ENCODE measurements around the gene ZDHHC20. TPM values are rescaled to one million over a fixed set of nuclear protein-coding genes. Genes with fewer than 3 reads are reported as not detected.
A peak's percentile ranks its signal among the peaks of the same experiment; 100 is the strongest.

ZDHHC20 gene, protein sequence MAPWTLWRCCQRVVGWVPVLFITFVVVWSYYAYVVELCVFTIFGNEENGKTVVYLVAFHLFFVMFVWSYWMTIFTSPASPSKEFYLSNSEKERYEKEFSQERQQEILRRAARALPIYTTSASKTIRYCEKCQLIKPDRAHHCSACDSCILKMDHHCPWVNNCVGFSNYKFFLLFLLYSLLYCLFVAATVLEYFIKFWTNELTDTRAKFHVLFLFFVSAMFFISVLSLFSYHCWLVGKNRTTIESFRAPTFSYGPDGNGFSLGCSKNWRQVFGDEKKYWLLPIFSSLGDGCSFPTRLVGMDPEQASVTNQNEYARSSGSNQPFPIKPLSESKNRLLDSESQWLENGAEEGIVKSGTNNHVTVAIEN
- total RNA-seq (10 to 100 TPM; 31.1 to 54.2 (median 33.3) TPM), polyA plus RNA-seq (10 to 100 TPM; 16.3 to 25.9 TPM)
- long read RNA-seq, donor 1, full-length matches to known transcripts: 2 of 6 reads
- long read RNA-seq, donor 1, partial matches to known transcripts: 0 of 6 reads
- long read RNA-seq, donor 1, other reads (novel, unspliced or antisense): 4 of 6 reads
- long read RNA-seq, donor 2, full-length matches to known transcripts: 1 of 1 reads
- long read RNA-seq, donor 2, partial matches to known transcripts: 0 of 1 reads
- long read RNA-seq, donor 2, other reads (novel, unspliced or antisense): 0 of 1 reads
- long read RNA-seq, donor 3, full-length matches to known transcripts: 4 of 13 reads
- long read RNA-seq, donor 3, partial matches to known transcripts: 0 of 13 reads
- long read RNA-seq, donor 3, other reads (novel, unspliced or antisense): 9 of 13 reads

DNA sequence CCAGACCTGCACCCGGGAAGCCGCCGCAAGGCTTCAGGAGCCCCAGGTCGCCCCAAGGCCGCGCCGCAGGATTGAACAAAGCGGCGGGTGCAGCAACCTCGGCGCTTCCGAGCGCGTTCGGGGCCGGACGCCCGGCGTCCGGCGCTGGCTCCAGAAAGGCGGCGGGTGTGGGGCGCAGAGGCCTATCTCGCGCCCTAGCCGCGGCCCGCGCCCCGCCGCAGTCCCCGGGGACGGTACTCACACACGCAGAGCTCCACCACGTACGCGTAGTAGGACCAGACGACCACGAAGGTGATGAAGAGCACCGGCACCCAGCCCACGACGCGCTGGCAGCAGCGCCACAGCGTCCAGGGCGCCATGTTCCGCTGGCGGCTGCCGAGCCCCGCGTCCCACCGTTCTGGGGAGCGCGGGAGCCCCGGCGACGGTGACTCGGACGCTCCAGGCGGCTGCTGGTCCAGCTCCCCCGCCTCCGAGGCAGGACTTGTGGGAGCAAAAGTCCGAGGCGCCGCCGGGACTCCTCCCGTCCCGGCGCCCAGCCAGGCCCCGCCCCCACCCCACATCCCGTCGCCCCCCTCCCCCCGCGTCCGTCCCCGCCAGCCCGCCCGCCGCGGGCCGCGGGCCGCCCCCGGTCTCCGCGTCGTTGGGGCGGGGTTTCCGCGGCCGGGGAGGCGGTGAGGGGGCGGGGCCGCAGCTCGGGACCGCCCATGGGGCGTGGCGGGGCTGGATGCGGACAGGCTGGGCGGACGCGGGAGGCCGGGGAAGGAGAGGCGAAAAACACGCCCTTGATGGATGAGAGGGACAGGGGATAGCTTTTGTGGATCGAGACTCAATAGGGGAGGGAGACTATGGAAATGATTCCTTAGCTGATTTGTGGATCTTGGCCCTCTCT lies at the start of gene ZDHHC20:
ZDHHC20 (minus strand) TSS at position 491 of the 889 bp plus-strand sequence; CDS start at position 359, 132 bp downstream.
- Histone ChIP-seq H3K4me3 (peak within 1 kb of the TSS; percentile 98), H3K36me3 (no peaks in the 10 kb centered on the region), H3K9me3 (no peaks in the 10 kb centered on the region), H3K27me3 (no peaks in the 10 kb centered on the region), H3K4me1 (ENCODE audit: insufficient read depth) (no peaks in the 10 kb centered on the region), H3K27ac (peak within 1 kb of the TSS; percentile 67 to 84)
- WGBS, 3 donors: 0 to 1% (median 0%) methylated on average over 86 to 106 of the region's 107 CpGs
- intact Hi-C loops (cut with DNase I): no loop called here
- DNase-seq: peak; percentile 83 to 98 (median 94)
- TF ChIP-seq POLR2A (IDR thresholded peaks at IDR 0.05) (peak; percentile 47), EP300 (IDR thresholded peaks at IDR 0.05) (no peak), CTCF (IDR thresholded peaks at IDR 0.05) (no peak)

- intact Hi-C loops (cut with DNase I): no loop called here
- 95 to 96% (median 95%) methylated on average over 3 of the region's 3 CpGs for WGBS, 3 donors
- Histone ChIP-seq H3K36me3 (no peaks in the 10 kb centered on the region), H3K4me3 (no peak overlapping the region), H3K27me3 (no peaks in the 10 kb centered on the region), H3K4me1 (ENCODE audit: insufficient read depth) (no peaks in the 10 kb centered on the region), H3K27ac (no peak overlapping the region), H3K9me3 (no peaks in the 10 kb centered on the region)
- TF ChIP-seq EP300 (IDR thresholded peaks at IDR 0.05) (no peak), POLR2A (IDR thresholded peaks at IDR 0.05) (no peak), CTCF (IDR thresholded peaks at IDR 0.05) (no peak)
- DNase-seq: no peak
Measured at GRCh38 chr13:21504379-21504778, 45.3 kb upstream of the ZDHHC20 start.

- TF ChIP-seq POLR2A (IDR thresholded peaks at IDR 0.05) (no peak), EP300 (IDR thresholded peaks at IDR 0.05) (no peak), CTCF (IDR thresholded peaks at IDR 0.05) (no peak)
- no peaks in the 10 kb centered on the region for H3K4me1 ChIP-seq (ENCODE audit: insufficient read depth)
- H3K9me3 ChIP-seq: no peaks in the 10 kb centered on the region
- intact Hi-C loops (cut with DNase I): no loop called here
- DNase-seq: no peak
- H3K27ac ChIP-seq: no peak overlapping the region
- WGBS, 3 donors: 92 to 98% (median 94%) methylated on average over 3 of the region's 3 CpGs
- H3K36me3 ChIP-seq: no peaks in the 10 kb centered on the region
- H3K27me3 ChIP-seq: no peaks in the 10 kb centered on the region
- H3K4me3 ChIP-seq: no peak overlapping the region
Measured at GRCh38 chr13:21501686-21502085, 42.6 kb upstream of the ZDHHC20 start.

DNA sequence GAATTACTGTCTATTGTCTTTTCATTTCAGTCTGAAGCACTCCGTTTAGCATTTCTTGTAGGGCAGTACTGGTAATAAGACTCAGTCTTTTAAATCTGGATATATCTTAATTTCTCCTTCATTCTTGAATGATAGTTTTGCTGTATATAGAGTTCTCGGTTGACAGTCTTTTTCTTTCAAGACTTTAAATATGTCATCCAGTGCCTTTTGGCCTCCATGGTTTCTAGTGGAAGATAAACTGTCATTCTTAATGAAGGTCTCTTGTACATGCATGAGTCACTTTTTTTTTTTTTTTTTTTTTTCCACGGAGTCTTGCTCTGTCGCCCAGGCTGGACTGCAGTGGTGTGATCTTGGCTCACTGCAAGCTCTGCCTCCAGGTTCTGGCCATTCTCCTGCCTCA lies 27.2 kb upstream of the ZDHHC20 start:
- intact Hi-C loops (cut with DNase I): loop anchor here in 1 of 4 donors (5.0 kb wide), 1 partner anchor 544 kb away; no protein-coding TSS in a partner anchor
- DNase-seq: no peak
- no peak overlapping the region for H3K27ac ChIP-seq
- no peaks in the 10 kb centered on the region for H3K36me3 ChIP-seq
- H3K27me3 ChIP-seq: no peaks in the 10 kb centered on the region
- 94 to 99% (median 98%) methylated on average over 4 of the region's 4 CpGs for WGBS, 3 donors
- TF ChIP-seq POLR2A (IDR thresholded peaks at IDR 0.05): no peak
- no peak for TF ChIP-seq EP300 (IDR thresholded peaks at IDR 0.05)
- no peak for TF ChIP-seq CTCF (IDR thresholded peaks at IDR 0.05)
- H3K4me1 ChIP-seq (ENCODE audit: insufficient read depth): no peaks in the 10 kb centered on the region
- no peak overlapping the region for H3K4me3 ChIP-seq
- no peaks in the 10 kb centered on the region for H3K9me3 ChIP-seq

Data from ovary (tissue), 10 donors.